Loucy (cell line): ENCODE data around the gene MPV17L.
"Not testable (repeated sequence)": the region's sequence is repeated elsewhere in the genome, so short reads cannot be mapped to it uniquely, and the experiment has no call there.

Experiments
- H2AFZ ChIP-seq: fragments of 200-600 bp; sonication (generic); 2 replicates; pipeline ENCODE4 v1.6.0; 2016; ENCODE audit warnings: antibody characterized with exemption, mild to moderate bottlenecking, low read length, moderate library complexity
- H3F3A ChIP-seq: fragments of 200-600 bp; 2 replicates; pipeline ENCODE4 v1.6.0; 2016; ENCODE audit warnings: antibody characterized with exemption, low read depth, mild to moderate bottlenecking
- H3K27me3 ChIP-seq: fragments of 200-600 bp; sonication (generic); 2 replicates; pipeline ENCODE4 v1.6.1; 2014; ENCODE audit warnings: low read length, mild to moderate bottlenecking; ENCODE audit not compliant: insufficient read depth, poor library complexity, severe bottlenecking
- H3K36me3 ChIP-seq: fragments of 200-600 bp; sonication (generic); 2 replicates; pipeline ENCODE4 v1.6.1; 2016; ENCODE audit warnings: low read length; ENCODE audit not compliant: insufficient read depth
- H3K4me1 ChIP-seq: fragments of 200-600 bp; sonication (generic); 2 replicates; pipeline ENCODE4 v1.5.1; 2014; ENCODE audit warnings: low read length, mild to moderate bottlenecking; ENCODE audit not compliant: insufficient read depth, poor library complexity, severe bottlenecking
- H3K4me2 ChIP-seq: fragments of 200-600 bp; sonication (generic); 2 replicates; pipeline ENCODE4 v1.6.0; 2014; ENCODE audit warnings: antibody characterized with exemption, low read length, low read depth, mild to moderate bottlenecking; ENCODE audit not compliant: poor library complexity, severe bottlenecking
- H3K4me3 ChIP-seq: fragments of 200-600 bp; sonication (generic); 2 replicates; pipeline ENCODE4 v1.5.1; 2014; ENCODE audit warnings: low read length, mild to moderate bottlenecking, mixed read lengths; ENCODE audit not compliant: poor library complexity, severe bottlenecking
- H3K79me2 ChIP-seq: fragments of 200-600 bp; sonication (generic); 2 replicates; pipeline ENCODE4 v1.6.1; 2014; ENCODE audit warnings: low read length; ENCODE audit not compliant: insufficient read depth
- H3K9ac ChIP-seq: fragments of 200-600 bp; sonication (generic); 2 replicates; pipeline ENCODE4 v1.6.0; 2014; ENCODE audit warnings: mild to moderate bottlenecking, low read depth, low read length, moderate library complexity; ENCODE audit not compliant: poor library complexity, severe bottlenecking
- H3K9me2 ChIP-seq: fragments of 200-600 bp; sonication (generic); replicated peaks from 2 replicates; pipeline ENCODE4 v1.6.1; 2016; ENCODE audit warnings: low read depth, low read length, mixed read lengths
- H3K9me3 ChIP-seq: fragments of 200-600 bp; sonication (generic); 2 replicates; pipeline ENCODE4 v1.6.1; 2014; ENCODE audit warnings: mild to moderate bottlenecking, antibody characterized with exemption, low read length, low read depth; ENCODE audit not compliant: insufficient read depth
- H4K20me1 ChIP-seq: fragments of 200-600 bp; sonication (generic); 2 replicates; pipeline ENCODE4 v1.6.0; 2014; ENCODE audit warnings: antibody characterized with exemption, low read length, mild to moderate bottlenecking; ENCODE audit not compliant: insufficient read depth, poor library complexity, severe bottlenecking

MPV17L gene

GRCh38 chr16:15395631-15396508, at the start of gene MPV17L:
TSS of gene MPV17L (plus strand) at chr16:15395754. CDS start at chr16:15395898, 144 bp downstream.
- not testable (repeated sequence) for H3K36me3 ChIP-seq, H3K9me2 ChIP-seq, H3K79me2 ChIP-seq, H3F3A ChIP-seq, H3K4me3 ChIP-seq, H3K27me3 ChIP-seq, H3K9ac ChIP-seq, H3K9me3 ChIP-seq, H3K4me1 ChIP-seq, H3K4me2 ChIP-seq, H4K20me1 ChIP-seq, H2AFZ ChIP-seq

- H3K4me3 ChIP-seq, H3K27me3 ChIP-seq, H3K9me3 ChIP-seq, H4K20me1 ChIP-seq, H2AFZ ChIP-seq, H3K4me2 ChIP-seq, H3K4me1 ChIP-seq, H3F3A ChIP-seq, H3K79me2 ChIP-seq, H3K9me2 ChIP-seq, H3K9ac ChIP-seq, H3K36me3 ChIP-seq: not testable (repeated sequence)
These were observed 46.8 kb upstream of the MPV17L start for GRCh38 chr16:15348721-15349120.

- not testable (repeated sequence) for H3K27me3 ChIP-seq, H3K36me3 ChIP-seq, H3K79me2 ChIP-seq, H4K20me1 ChIP-seq, H3K9me2 ChIP-seq, H2AFZ ChIP-seq, H3K4me1 ChIP-seq, H3F3A ChIP-seq, H3K9ac ChIP-seq, H3K4me3 ChIP-seq, H3K9me3 ChIP-seq, H3K4me2 ChIP-seq
These were observed 44.3 kb upstream of the MPV17L start for GRCh38 chr16:15351251-15351650.

- not testable (repeated sequence) for H3K9ac ChIP-seq, H3K9me2 ChIP-seq, H3K36me3 ChIP-seq
These were observed 43.8 kb upstream of the MPV17L start for GRCh38 chr16:15351745-15352144.

GRCh38 chr16:15352852-15353251, 42.7 kb upstream of the MPV17L start:
- not testable (repeated sequence) for H3K4me1 ChIP-seq, H3K27me3 ChIP-seq, H3K9me2 ChIP-seq, H3K79me2 ChIP-seq, H3K9me3 ChIP-seq, H4K20me1 ChIP-seq, H3F3A ChIP-seq, H3K36me3 ChIP-seq, H2AFZ ChIP-seq, H3K4me2 ChIP-seq, H3K4me3 ChIP-seq, H3K9ac ChIP-seq

More at GRCh38 chr16:15351745-15352144, 43.8 kb upstream of the MPV17L start:
- not testable (repeated sequence) for H3K4me3 ChIP-seq, H3F3A ChIP-seq, H3K4me2 ChIP-seq, H4K20me1 ChIP-seq, H3K79me2 ChIP-seq, H3K4me1 ChIP-seq, H2AFZ ChIP-seq, H3K9me3 ChIP-seq, H3K27me3 ChIP-seq

- H3K4me3 ChIP-seq, H3F3A ChIP-seq, H3K9ac ChIP-seq, H2AFZ ChIP-seq, H3K4me1 ChIP-seq, H3K79me2 ChIP-seq, H3K9me3 ChIP-seq, H3K36me3 ChIP-seq, H4K20me1 ChIP-seq, H3K4me2 ChIP-seq, H3K9me2 ChIP-seq, H3K27me3 ChIP-seq: not testable (repeated sequence)
These were observed 40.7 kb upstream of the MPV17L start for GRCh38 chr16:15354846-15355245.

- not testable (repeated sequence) for H3K9me3 ChIP-seq, H3K9ac ChIP-seq, H3K4me2 ChIP-seq, H3F3A ChIP-seq, H3K9me2 ChIP-seq, H3K27me3 ChIP-seq, H2AFZ ChIP-seq, H3K4me3 ChIP-seq, H4K20me1 ChIP-seq, H3K4me1 ChIP-seq, H3K36me3 ChIP-seq, H3K79me2 ChIP-seq
These were observed 38.1 kb upstream of the MPV17L start for GRCh38 chr16:15357495-15357894.
